Stomach (tissue), 9 donors: ENCODE measurements around the gene RPL35. TPM values are rescaled to one million over a fixed set of nuclear protein-coding genes. Genes with fewer than 3 reads are reported as not detected.

ENCODE experiments used
- DNase-seq, 2 donors: peaks; one replicate each; pipeline versions ENCODE4 v3.0.0 to v3.0.0-alpha.2; 2013 to 2019
- H3K27ac ChIP-seq, 5 donors: fragments of 200-600 bp in 4 of 5; sonication (generic) in 4 of 5; one replicate each; pipeline ENCODE4 v1.5.1; 2013 to 2019; ENCODE audit warnings: mild to moderate bottlenecking in 1 of 5, moderate library complexity in 1 of 5
- H3K27me3 ChIP-seq, 3 donors: fragments of 200-600 bp; sonication (generic); one replicate each; pipeline ENCODE4 v1.5.1; 2017 to 2019; ENCODE audit warnings: mixed run types in 1 of 3
- H3K36me3 ChIP-seq, 4 donors: fragments of 200-600 bp; sonication (generic); 1 replicate in 3 of 4; 2 replicates in 1 of 4; pipeline ENCODE4 v1.5.1; 2016 to 2019
- H3K4me1 ChIP-seq, 4 donors: fragments of 200-600 bp; sonication (generic); one replicate each; pipeline ENCODE4 v1.5.1; 2016 to 2019
- H3K4me3 ChIP-seq, 4 donors: fragments of 200-600 bp; sonication (generic) in 3 of 4; one replicate each; pipeline ENCODE4 v1.5.1; 2016 to 2019; ENCODE audit warnings: mild to moderate bottlenecking in 1 of 4
- H3K9me3 ChIP-seq, 4 donors: fragments of 200-600 bp; sonication (generic); one replicate each; pipeline ENCODE4 v1.5.1; 2016 to 2019
- EP300 ChIP-seq: sonication (generic); formaldehyde crosslinking; IDR thresholded peaks from one replicate; pipeline ENCODE4 v1.6.1; 2017; ENCODE audit warnings: antibody characterized with exemption
- POLR2A ChIP-seq, 4 donors: fragments of 450-650 bp; IDR thresholded peaks; one replicate each; pipeline ENCODE4 v1.6.1; 2016; ENCODE audit warnings: antibody characterized with exemption in 4 of 4, control low read depth in 2 of 4, mild to moderate bottlenecking in 1 of 4, moderate library complexity in 1 of 4
- POLR2AphosphoS5 ChIP-seq, 3 donors: sonication (generic); formaldehyde crosslinking; IDR thresholded peaks; one replicate each; pipeline ENCODE4 v1.6.1; 2016; ENCODE audit warnings: antibody characterized with exemption in 3 of 3
- WGBS, 5 donors: extraction: QIAGEN DNeasy Blood & Tissue Kit in 3 of 5; methylation state at CpG; one replicate each; pipeline versions ENCODE4 v1.1.5 to v1.1.7; 2013 to 2018; 5-methylcytosine and 5-hydroxymethylcytosine counted together
- intact Hi-C: fragments of 100-400 bp; cut with DNase I; formaldehyde crosslinking; loops from one replicate; pipeline ENCODE4 v1.15.1; 2023; ENCODE audit warnings: low total_unique reads
- polyA plus RNA-seq, 3 donors: library from polyadenylated mRNA; stranded (reverse); fragments of 200-250 nt; gene quantifications; one replicate each; pipeline ENCODE4 v1.2.3, GENCODE V29; 2013
- total RNA-seq, 5 donors: library from RNA; depleted of rRNA; stranded (reverse); fragments of >200 nt; gene quantifications; one replicate each; pipeline versions ENCODE4 v1.1.0 to v1.2.3, GENCODE V29; 2014 to 2016
- TF ChIP-seq, protein P1 (sequence below), 7 experiments: fragments of 450-650 bp in 4 of 7; fragments of 200-600 bp in 3 of 7; sonication (generic) in 3 of 7; IDR thresholded peaks; one replicate each; pipeline ENCODE4 v1.5.1; 2016 to 2019; ENCODE audit warnings: antibody characterized with exemption in 7 of 7, control low read depth in 2 of 7, mild to moderate bottlenecking in 1 of 7
- donor health status: healthy with polysubstance abuse.
- donor health status: Bipolar disorder and iron deficiency.
- donor health status: healthy.

The RPL35 gene
- total and polyA plus RNA-seq, 8 donors, result 941 to 6,131 (median 1,860) TPM

DNA sequence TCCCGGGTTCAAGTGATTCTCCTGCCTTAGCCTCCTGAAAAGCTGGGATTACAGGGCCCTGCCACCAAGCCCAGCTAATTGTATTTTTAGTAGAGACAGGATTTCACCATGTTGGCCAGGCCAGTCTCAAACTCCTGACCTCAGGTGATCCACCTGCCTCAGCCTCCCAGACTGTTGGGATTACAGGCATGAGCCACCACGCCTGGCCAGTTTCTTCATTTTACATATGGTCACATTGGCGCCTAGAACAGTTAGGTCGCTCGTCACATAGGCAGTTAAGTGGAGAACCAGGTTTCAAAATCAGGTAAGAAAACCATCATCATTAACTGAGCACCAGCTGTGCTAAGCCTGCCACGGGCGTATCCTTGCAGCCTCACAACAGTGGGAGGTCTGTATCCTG, 48.7 kb downstream of the RPL35 start:
- peak overlapping the region in 1 of 5 donors; percentile 66 for H3K27ac ChIP-seq
- intact Hi-C loops, result no loop called here

GRCh38 chr9:124812441-124812876, 49.3 kb downstream of the RPL35 start:
- no peak overlapping the region for H3K4me3 ChIP-seq
- H3K4me1 ChIP-seq, result peaks cover 0 to 18% (median 5%) of the 10 kb centered on the region in 4 donors
- peak in 1 of 2 donors; percentile 86 for DNase-seq
- H3K9me3 ChIP-seq, result no peaks in the 10 kb centered on the region
- peaks cover 0 to 8% (median 0%) of the 10 kb centered on the region in 4 donors for H3K36me3 ChIP-seq
- H3K27ac ChIP-seq, result peak overlapping the region in 3 of 5 donors; percentile 43 to 66 (median 61)
- TF ChIP-seq POLR2AphosphoS5 (IDR thresholded peaks at IDR 0.05) (no peak), EP300 (no peak), POLR2A (IDR thresholded peaks at IDR 0.05) (no peak)
- WGBS, 5 donors, result 60 to 76% (median 73%) methylated on average over 6 of the region's 6 CpGs
- intact Hi-C loops, result no loop called here
- no peaks in the 10 kb centered on the region for H3K27me3 ChIP-seq

More for the DNA sequence above, 48.7 kb downstream of the RPL35 start:
- H3K36me3 ChIP-seq, result peaks cover 0 to 8% (median 0%) of the 10 kb centered on the region in 4 donors
- 82 to 94% (median 93%) methylated on average over 7 of the region's 7 CpGs for WGBS, 5 donors
- H3K4me3 ChIP-seq, result no peak overlapping the region
- no peaks in the 10 kb centered on the region for H3K27me3 ChIP-seq
- TF ChIP-seq, protein P1, sequence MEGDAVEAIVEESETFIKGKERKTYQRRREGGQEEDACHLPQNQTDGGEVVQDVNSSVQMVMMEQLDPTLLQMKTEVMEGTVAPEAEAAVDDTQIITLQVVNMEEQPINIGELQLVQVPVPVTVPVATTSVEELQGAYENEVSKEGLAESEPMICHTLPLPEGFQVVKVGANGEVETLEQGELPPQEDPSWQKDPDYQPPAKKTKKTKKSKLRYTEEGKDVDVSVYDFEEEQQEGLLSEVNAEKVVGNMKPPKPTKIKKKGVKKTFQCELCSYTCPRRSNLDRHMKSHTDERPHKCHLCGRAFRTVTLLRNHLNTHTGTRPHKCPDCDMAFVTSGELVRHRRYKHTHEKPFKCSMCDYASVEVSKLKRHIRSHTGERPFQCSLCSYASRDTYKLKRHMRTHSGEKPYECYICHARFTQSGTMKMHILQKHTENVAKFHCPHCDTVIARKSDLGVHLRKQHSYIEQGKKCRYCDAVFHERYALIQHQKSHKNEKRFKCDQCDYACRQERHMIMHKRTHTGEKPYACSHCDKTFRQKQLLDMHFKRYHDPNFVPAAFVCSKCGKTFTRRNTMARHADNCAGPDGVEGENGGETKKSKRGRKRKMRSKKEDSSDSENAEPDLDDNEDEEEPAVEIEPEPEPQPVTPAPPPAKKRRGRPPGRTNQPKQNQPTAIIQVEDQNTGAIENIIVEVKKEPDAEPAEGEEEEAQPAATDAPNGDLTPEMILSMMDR (IDR thresholded peaks at IDR 0.05), result no peak
- TF ChIP-seq POLR2AphosphoS5 (IDR thresholded peaks at IDR 0.05) (no peak), POLR2A (IDR thresholded peaks at IDR 0.05) (no peak), EP300 (no peak)
- H3K4me1 ChIP-seq, result peaks cover 0 to 18% (median 5%) of the 10 kb centered on the region in 4 donors
- no peaks in the 10 kb centered on the region for H3K9me3 ChIP-seq
- DNase-seq, result no peak

- H3K9me3 ChIP-seq, result no peaks in the 10 kb centered on the region
- TF ChIP-seq EP300 (no peak), POLR2AphosphoS5 (IDR thresholded peaks at IDR 0.05) (no peak), POLR2A (IDR thresholded peaks at IDR 0.05) (no peak)
- TF ChIP-seq, protein P1 (IDR thresholded peaks at IDR 0.05), result no peak
- H3K36me3 ChIP-seq, result peaks cover 0 to 8% (median 0%) of the 10 kb centered on the region in 4 donors
- intact Hi-C loops, result no loop called here
- H3K27me3 ChIP-seq, result no peaks in the 10 kb centered on the region
- H3K4me3 ChIP-seq, result no peak overlapping the region
- peak overlapping the region in 4 of 5 donors; percentile 11 to 66 (median 52) for H3K27ac ChIP-seq
- peak in 1 of 2 donors; percentile 90 for DNase-seq
- WGBS, 5 donors, result 46 to 62% (median 61%) methylated on average over 12 of the region's 12 CpGs
- peaks cover 0 to 18% (median 5%) of the 10 kb centered on the region in 4 donors for H3K4me1 ChIP-seq
Observed at GRCh38 chr9:124810663-124811355, 50.9 kb downstream of the RPL35 start.

DNA sequence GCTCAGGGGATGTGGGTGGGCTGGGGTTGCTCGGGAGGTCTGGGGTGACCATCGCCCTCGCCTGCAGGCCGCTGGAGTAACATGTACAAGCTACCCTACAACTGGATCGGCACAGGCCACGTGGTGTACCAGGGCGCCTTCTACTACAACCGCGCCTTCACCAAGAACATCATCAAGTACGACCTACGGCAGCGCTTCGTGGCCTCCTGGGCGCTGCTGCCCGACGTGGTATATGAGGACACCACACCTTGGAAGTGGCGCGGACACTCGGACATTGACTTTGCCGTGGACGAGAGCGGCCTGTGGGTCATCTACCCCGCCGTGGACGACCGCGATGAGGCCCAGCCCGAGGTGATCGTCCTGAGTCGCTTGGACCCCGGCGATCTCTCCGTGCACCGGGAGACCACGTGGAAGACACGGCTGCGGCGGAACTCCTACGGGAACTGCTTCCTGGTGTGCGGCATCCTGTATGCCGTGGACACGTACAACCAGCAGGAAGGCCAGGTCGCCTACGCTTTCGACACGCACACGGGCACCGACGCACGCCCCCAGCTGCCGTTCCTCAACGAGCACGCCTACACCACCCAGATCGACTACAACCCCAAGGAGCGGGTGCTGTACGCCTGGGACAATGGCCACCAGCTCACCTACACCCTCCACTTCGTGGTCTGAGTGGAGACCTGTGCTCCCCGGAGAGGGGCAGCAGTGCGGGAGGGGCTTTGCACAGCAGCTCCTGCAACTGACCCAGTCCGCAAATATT, 51.8 kb downstream of the RPL35 start:
- Histone ChIP-seq H3K27me3 (no peaks in the 10 kb centered on the region), H3K4me1 (peaks cover 0 to 18% (median 5%) of the 10 kb centered on the region in 4 donors), H3K36me3 (peaks cover 0 to 8% (median 0%) of the 10 kb centered on the region in 4 donors), H3K27ac (no peak overlapping the region), H3K4me3 (no peak overlapping the region), H3K9me3 (no peaks in the 10 kb centered on the region)
- 90 to 97% (median 94%) methylated on average over 29 to 60 of the region's 60 CpGs for WGBS, 5 donors
- DNase-seq, result no peak
- intact Hi-C loops, result no loop called here
- TF ChIP-seq EP300 (no peak), POLR2AphosphoS5 (IDR thresholded peaks at IDR 0.05) (no peak), POLR2A (IDR thresholded peaks at IDR 0.05) (no peak)
- TF ChIP-seq, protein P1 (IDR thresholded peaks at IDR 0.05), result no peak
